Uterus (tissue), 2 donors: Measurements from ENCODE around the gene GPSM1.

Experiments
- POLR2A ChIP-seq, 2 donors: fragments of 450-650 bp; IDR thresholded peaks; one replicate each; pipeline ENCODE4 v1.6.1; 2016; ENCODE audit warnings: antibody characterized with exemption in 2 of 2, mild to moderate bottlenecking in 1 of 2, moderate library complexity in 1 of 2
- TF ChIP-seq, protein P1 (sequence below), 4 experiments: fragments of 200-600 bp in 2 of 4; fragments of 450-650 bp in 2 of 4; sonication (generic) in 2 of 4; IDR thresholded peaks; one replicate each; pipeline ENCODE4 v1.5.1; 2016 to 2019; ENCODE audit warnings: antibody characterized with exemption in 4 of 4, mild to moderate bottlenecking in 2 of 4, moderate library complexity in 1 of 4

DNA sequence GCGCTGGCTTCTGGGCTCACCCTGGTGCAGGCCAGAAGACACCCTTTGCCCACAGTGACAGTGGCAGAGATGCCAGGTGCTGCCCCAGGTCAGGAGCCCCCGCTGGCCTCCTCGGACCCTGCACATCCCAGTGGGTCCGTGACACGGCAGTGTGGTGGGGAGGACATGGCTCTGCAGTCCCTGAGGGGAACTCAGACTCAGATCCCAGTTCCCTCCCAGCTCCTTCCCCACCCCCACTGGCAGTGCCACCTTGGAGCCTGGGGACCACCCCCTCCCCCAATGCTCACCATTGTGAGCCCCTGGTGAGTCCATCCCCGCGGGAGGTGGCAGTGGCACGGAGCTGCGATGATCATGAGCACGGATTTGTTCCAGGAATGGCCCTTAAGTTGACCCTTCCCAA, 22.9 kb upstream of the GPSM1 start:
- TF ChIP-seq, protein P1, sequence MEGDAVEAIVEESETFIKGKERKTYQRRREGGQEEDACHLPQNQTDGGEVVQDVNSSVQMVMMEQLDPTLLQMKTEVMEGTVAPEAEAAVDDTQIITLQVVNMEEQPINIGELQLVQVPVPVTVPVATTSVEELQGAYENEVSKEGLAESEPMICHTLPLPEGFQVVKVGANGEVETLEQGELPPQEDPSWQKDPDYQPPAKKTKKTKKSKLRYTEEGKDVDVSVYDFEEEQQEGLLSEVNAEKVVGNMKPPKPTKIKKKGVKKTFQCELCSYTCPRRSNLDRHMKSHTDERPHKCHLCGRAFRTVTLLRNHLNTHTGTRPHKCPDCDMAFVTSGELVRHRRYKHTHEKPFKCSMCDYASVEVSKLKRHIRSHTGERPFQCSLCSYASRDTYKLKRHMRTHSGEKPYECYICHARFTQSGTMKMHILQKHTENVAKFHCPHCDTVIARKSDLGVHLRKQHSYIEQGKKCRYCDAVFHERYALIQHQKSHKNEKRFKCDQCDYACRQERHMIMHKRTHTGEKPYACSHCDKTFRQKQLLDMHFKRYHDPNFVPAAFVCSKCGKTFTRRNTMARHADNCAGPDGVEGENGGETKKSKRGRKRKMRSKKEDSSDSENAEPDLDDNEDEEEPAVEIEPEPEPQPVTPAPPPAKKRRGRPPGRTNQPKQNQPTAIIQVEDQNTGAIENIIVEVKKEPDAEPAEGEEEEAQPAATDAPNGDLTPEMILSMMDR (IDR thresholded peaks at IDR 0.05), result no peak
- no peak for TF ChIP-seq POLR2A (IDR thresholded peaks at IDR 0.05)
